GM12878 (cell line): Measurements from ENCODE around the gene SLC35G2. TPM values are rescaled to one million over a fixed set of nuclear protein-coding genes. Genes with fewer than 3 reads are reported as not detected.

Experiments
- ATAC-seq: fragments of 200-7000 bp; cut with Tn5 transposase; 3 replicates; pipeline ENCODE4 v1.9.1; 2020; ENCODE audit warnings: mild to moderate bottlenecking, moderate library complexity
- BruUV-seq: library from RNA; stranded (reverse); fragments of 400-500 nt; replicated peaks from 2 replicates; lab custom pipeline; 2021; lab: Mats Ljungman, UMichigan
- CTCF ChIA-PET: fragments of 300-600 bp; sonication (Branson Sonifier 250); formaldehyde crosslinking; extraction: SDS; loops from one replicate; lab custom pipeline; 2021; ENCODE audit warnings: inconsistent platforms; lab: Yijun Ruan, JAX
- POLR2A ChIA-PET: fragments of 350-600 bp; formaldehyde crosslinking; extraction: SDS; loops from one replicate; lab custom pipeline; 2021; ENCODE audit warnings: inconsistent platforms; lab: Charles Lee
- RAD21 ChIA-PET: fragments of 300-600 bp; sonication (Branson Sonifier 250); formaldehyde crosslinking; loops from one replicate; lab custom pipeline; 2023; ENCODE audit warnings: antibody characterized with exemption; ENCODE audit not compliant: unreplicated experiment; lab: Charles Lee
- SMC1A ChIA-PET: fragments of 300-600 bp; sonication (Branson Sonifier 250); formaldehyde crosslinking; loops from one replicate; lab custom pipeline; 2023; ENCODE audit not compliant: unreplicated experiment, uncharacterized antibody; lab: Charles Lee
- DNase-seq: peaks from one replicate; pipeline ENCODE4 v3.0.0-alpha.2; 2011; ENCODE audit warnings: low read depth, low spot score
- FAIRE-seq: peaks from 3 replicates; lab custom pipeline; 2011; peaks lifted over from hg19 to GRCh38; lab: Jason Lieb, UNC
- H2AFZ ChIP-seq: 2 replicates; pipeline ENCODE4 v1.6.0; 2011; ENCODE audit warnings: low read depth, low read length, control low read depth; ENCODE audit not compliant: control insufficient read depth
- H3K27ac ChIP-seq: 2 replicates; pipeline ENCODE4 v1.5.1; 2011; ENCODE audit warnings: control low read depth; ENCODE audit not compliant: control insufficient read depth, insufficient read depth
- H3K27me3 ChIP-seq, 2 experiments: replicated peaks in 1 of 2; 2 replicates each; pipeline versions ENCODE4 v1.6.0 to v1.6.1; 2011; ENCODE audit warnings: low read length in 1 of 2; ENCODE audit not compliant: control insufficient read depth in 2 of 2, insufficient read depth in 2 of 2
- H3K36me3 ChIP-seq, 2 experiments: 2 replicates each; pipeline ENCODE4 v1.5.1; 2011; ENCODE audit warnings: low read length in 1 of 2; ENCODE audit not compliant: control insufficient read depth in 2 of 2, insufficient read depth in 2 of 2
- H3K4me1 ChIP-seq: 2 replicates; pipeline ENCODE4 v1.6.1; 2011; ENCODE audit warnings: mild to moderate bottlenecking, low read length, moderate library complexity, mixed read lengths; ENCODE audit not compliant: control insufficient read depth, insufficient read depth
- H3K4me2 ChIP-seq: 2 replicates; pipeline ENCODE4 v1.6.0; 2011; ENCODE audit warnings: control low read depth; ENCODE audit not compliant: control insufficient read depth, insufficient read depth
- H3K4me3 ChIP-seq: fragments of 200-600 bp; sonication (generic); 2 replicates; pipeline ENCODE4 v1.5.1; 2016
- H3K79me2 ChIP-seq: 2 replicates; pipeline ENCODE4 v1.6.0; 2011; ENCODE audit warnings: low read length; ENCODE audit not compliant: control insufficient read depth, insufficient read depth
- H3K9ac ChIP-seq: 2 replicates; pipeline ENCODE4 v1.8.0; 2011; ENCODE audit warnings: low read length, control low read depth, mixed read lengths; ENCODE audit not compliant: control insufficient read depth, insufficient read depth
- H3K9me3 ChIP-seq: replicated peaks from 3 replicates; pipeline ENCODE4 v1.5.1; 2011; ENCODE audit warnings: mild to moderate bottlenecking, low read length; ENCODE audit not compliant: control insufficient read depth, insufficient read depth
- H4K20me1 ChIP-seq: 2 replicates; pipeline ENCODE4 v1.6.0; 2011; ENCODE audit not compliant: control insufficient read depth, insufficient read depth
- BCL11A ChIP-seq: IDR thresholded peaks from 2 replicates; pipeline ENCODE4 v1.6.1; 2011; ENCODE audit warnings: low read depth, low read length
- BHLHE40 ChIP-seq, 2 experiments: fragments of 450-650 bp in 1 of 2; IDR thresholded peaks; 2 replicates each; pipeline ENCODE4 v1.6.1; 2011 to 2017; ENCODE audit warnings: low read depth in 2 of 2, borderline replicate concordance in 1 of 2, improper control_type of control experiment in 1 of 2, low read length in 1 of 2, mild to moderate bottlenecking in 1 of 2
- HDAC6 ChIP-seq: fragments of 200-600 bp; sonication (generic); IDR thresholded peaks from one replicate; pipeline ENCODE4 v1.8.0; 2017; ENCODE audit warnings: antibody characterized with exemption; ENCODE audit not compliant: unreplicated experiment
- HDGF ChIP-seq: fragments of 450-650 bp; IDR thresholded peaks from 2 replicates; pipeline ENCODE4 v1.6.1; 2016; ENCODE audit warnings: antibody characterized with exemption
- IKZF2 ChIP-seq, 2 experiments: fragments of 450-650 bp; IDR thresholded peaks; 2 replicates each; pipeline ENCODE4 v1.6.1; 2017; ENCODE audit warnings: mild to moderate bottlenecking in 2 of 2, moderate library complexity in 2 of 2
- MTA3 ChIP-seq: IDR thresholded peaks from 2 replicates; pipeline ENCODE4 v1.6.1; 2012; ENCODE audit warnings: low read length, inconsistent platforms, borderline replicate concordance
- MYB ChIP-seq: fragments of 150-350 bp; IDR thresholded peaks from 2 replicates; pipeline ENCODE4 v1.6.1; 2014; ENCODE audit warnings: mild to moderate bottlenecking, low read depth, low read length, borderline replicate concordance
- RB1 ChIP-seq: fragments of 450-650 bp; formaldehyde crosslinking; IDR thresholded peaks from 2 replicates; pipeline ENCODE4 v1.6.1; 2017; ENCODE audit warnings: mild to moderate bottlenecking, borderline replicate concordance
- SREBF1 ChIP-seq: IDR thresholded peaks from 2 replicates; pipeline ENCODE4 v1.6.1; 2012; ENCODE audit warnings: mild to moderate bottlenecking, low read length
- SUPT20H ChIP-seq: IDR thresholded peaks from 2 replicates; pipeline ENCODE4 v1.6.1; 2011; ENCODE audit warnings: low read depth, mild to moderate bottlenecking, low read length, moderate library complexity, borderline replicate concordance; ENCODE audit not compliant: control insufficient read depth
- TARDBP ChIP-seq: IDR thresholded peaks from 2 replicates; pipeline ENCODE4 v1.6.1; 2016; ENCODE audit warnings: borderline replicate concordance
- ZBED1 ChIP-seq: IDR thresholded peaks from 2 replicates; pipeline ENCODE4 v1.6.1; 2016; ENCODE audit warnings: borderline replicate concordance
- WGBS: methylation state at CpG from one replicate; pipeline ENCODE4 v1.1.6; 2016; ENCODE audit warnings: low lambda C conversion rate; ENCODE audit not compliant: insufficient replicate concordance, insufficient coverage; ENCODE audit errors: missing lambda C conversion rate; 5-methylcytosine and 5-hydroxymethylcytosine counted together
- in situ Hi-C: fragments of 300-500 bp; cut with MboI; formaldehyde crosslinking; loops from 9 replicates; pipeline ENCODE4 v1.14.3; 2018; ENCODE audit warnings: mixed read lengths
- intact Hi-C: fragments of 100-400 bp; cut with micrococcal nuclease; formaldehyde crosslinking; loops from one replicate; pipeline ENCODE4 v1.14.2; 2022; ENCODE audit not compliant: unreplicated experiment
- polyA plus RNA-seq, 11 experiments: library from polyadenylated mRNA; depleted of rRNA in 4 of 11; unstranded in 6 of 11; stranded (reverse) in 5 of 11; fragments of >200 nt; fragmentation: Nextera tagmentation in 4 of 11; fragmentation: Illumina TruSeq in 1 of 11; extraction: Ambion mirVana in 4 of 11; extraction: Trizol in 1 of 11; gene quantifications; 1 replicate in 1 of 11; 2 replicates in 10 of 11; pipeline versions ENCODE4 v1.2.1 to v1.2.3, GENCODE V29; 2011 to 2016; ENCODE audit warnings: inconsistent platforms in 2 of 11, missing spikeins in 2 of 11, low read depth in 1 of 11
- total RNA-seq, 4 experiments: library from RNA; depleted of rRNA in 3 of 4; stranded (reverse); fragments of >200 nt in 3 of 4; fragmentation: Illumina TruSeq in 1 of 4; extraction: Trizol in 1 of 4; gene quantifications; 2 replicates each; pipeline versions ENCODE4 v1.2.1 to v1.2.3, GENCODE V29; 2013 to 2021
- TF ChIP-seq, protein P1 (sequence below), 3 experiments: IDR thresholded peaks in 2 of 3; conservative IDR thresholded peaks in 1 of 3; 2 replicates each; pipeline ENCODE4 v1.5.1; 2011; ENCODE audit warnings: low read depth in 3 of 3, low read length in 3 of 3, mild to moderate bottlenecking in 3 of 3, control low read depth in 2 of 3, moderate library complexity in 2 of 3, inconsistent platforms in 1 of 3, mixed read lengths in 1 of 3; ENCODE audit not compliant: control insufficient read depth in 2 of 3, insufficient read depth in 1 of 3; ENCODE audit errors: extremely low read depth in 1 of 3
- TF ChIP-seq, protein P2 (sequence below): fragments of 450-650 bp; IDR thresholded peaks from 2 replicates; pipeline ENCODE4 v1.6.1; 2017; ENCODE audit warnings: borderline replicate concordance
- TF ChIP-seq, protein P3 (sequence below): IDR thresholded peaks from 2 replicates; pipeline ENCODE4 v1.6.1; 2012; ENCODE audit warnings: low read depth, low read length, improper control_type of control experiment
- TF ChIP-seq, protein P4 (sequence below): fragments of 450-650 bp; formaldehyde crosslinking; IDR thresholded peaks from 2 replicates; pipeline ENCODE4 v1.4.0; 2022; ENCODE audit warnings: mild to moderate bottlenecking, moderate library complexity

The SLC35G2 gene
- total and polyA plus RNA-seq, 10 of the 15 experiments (the other 5 are each of a cell fraction or from before 2014, with no cell fraction given), result 0.11 to 1.9 (median 0.27) TPM

DNA sequence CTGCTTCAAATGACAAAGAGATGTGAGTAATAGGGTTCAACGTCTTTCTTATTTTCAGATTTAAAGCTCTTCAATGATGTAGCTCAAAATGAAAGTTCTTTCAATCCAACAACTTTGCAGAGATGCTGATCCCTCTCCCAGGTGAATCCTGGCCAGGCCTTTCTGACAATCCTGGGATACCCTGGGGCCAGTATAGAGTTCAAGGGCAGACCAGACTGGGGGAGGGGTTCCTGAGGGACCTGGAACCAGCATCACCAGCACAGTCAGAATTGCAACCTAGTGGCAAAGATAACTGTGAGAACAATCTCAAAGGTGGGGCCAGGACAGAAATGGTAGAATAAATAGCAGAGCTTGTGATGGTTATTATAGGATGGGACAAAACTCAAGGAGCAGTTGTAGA, 23.4 kb downstream of the SLC35G2 start:
- FAIRE-seq (no peak), DNase-seq (no peak), ATAC-seq (no peak)
- RAD21 ChIA-PET, result no interaction called here
- in situ Hi-C loops, result no loop called here
- SMC1A ChIA-PET, result interaction anchor here (0.7 to 1.2 kb wide), 2 partner anchors 14 to 18 kb away, joined by 3 to 4 read pairs; no protein-coding TSS in a partner anchor
- no peaks in the 10 kb centered on the region for H3K27me3 ChIP-seq
- CTCF ChIA-PET, result no interaction called here
- intact Hi-C loops, result no loop called here
- no peak for TF ChIP-seq BCL11A
- TF ChIP-seq MTA3, result no peak
- TF ChIP-seq TARDBP, result no peak
- TF ChIP-seq, protein P1, sequence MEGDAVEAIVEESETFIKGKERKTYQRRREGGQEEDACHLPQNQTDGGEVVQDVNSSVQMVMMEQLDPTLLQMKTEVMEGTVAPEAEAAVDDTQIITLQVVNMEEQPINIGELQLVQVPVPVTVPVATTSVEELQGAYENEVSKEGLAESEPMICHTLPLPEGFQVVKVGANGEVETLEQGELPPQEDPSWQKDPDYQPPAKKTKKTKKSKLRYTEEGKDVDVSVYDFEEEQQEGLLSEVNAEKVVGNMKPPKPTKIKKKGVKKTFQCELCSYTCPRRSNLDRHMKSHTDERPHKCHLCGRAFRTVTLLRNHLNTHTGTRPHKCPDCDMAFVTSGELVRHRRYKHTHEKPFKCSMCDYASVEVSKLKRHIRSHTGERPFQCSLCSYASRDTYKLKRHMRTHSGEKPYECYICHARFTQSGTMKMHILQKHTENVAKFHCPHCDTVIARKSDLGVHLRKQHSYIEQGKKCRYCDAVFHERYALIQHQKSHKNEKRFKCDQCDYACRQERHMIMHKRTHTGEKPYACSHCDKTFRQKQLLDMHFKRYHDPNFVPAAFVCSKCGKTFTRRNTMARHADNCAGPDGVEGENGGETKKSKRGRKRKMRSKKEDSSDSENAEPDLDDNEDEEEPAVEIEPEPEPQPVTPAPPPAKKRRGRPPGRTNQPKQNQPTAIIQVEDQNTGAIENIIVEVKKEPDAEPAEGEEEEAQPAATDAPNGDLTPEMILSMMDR (IDR thresholded peaks at IDR 0.05 in 2 of 3, conservative IDR thresholded peaks at IDR 0.05 in 1 of 3; ENCODE audit: control insufficient read depth in 2 of 3, extremely low read depth in 1 of 3, insufficient read depth in 1 of 3, low read depth in 3 of 3, low read length in 3 of 3), result no peak
- TF ChIP-seq MYB, result no peak
- no peak for TF ChIP-seq SUPT20H
- TF ChIP-seq, protein P2, sequence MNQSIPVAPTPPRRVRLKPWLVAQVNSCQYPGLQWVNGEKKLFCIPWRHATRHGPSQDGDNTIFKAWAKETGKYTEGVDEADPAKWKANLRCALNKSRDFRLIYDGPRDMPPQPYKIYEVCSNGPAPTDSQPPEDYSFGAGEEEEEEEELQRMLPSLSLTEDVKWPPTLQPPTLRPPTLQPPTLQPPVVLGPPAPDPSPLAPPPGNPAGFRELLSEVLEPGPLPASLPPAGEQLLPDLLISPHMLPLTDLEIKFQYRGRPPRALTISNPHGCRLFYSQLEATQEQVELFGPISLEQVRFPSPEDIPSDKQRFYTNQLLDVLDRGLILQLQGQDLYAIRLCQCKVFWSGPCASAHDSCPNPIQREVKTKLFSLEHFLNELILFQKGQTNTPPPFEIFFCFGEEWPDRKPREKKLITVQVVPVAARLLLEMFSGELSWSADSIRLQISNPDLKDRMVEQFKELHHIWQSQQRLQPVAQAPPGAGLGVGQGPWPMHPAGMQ, result no peak
- no peak for TF ChIP-seq IKZF2 (IDR thresholded peaks at IDR 0.05)
- TF ChIP-seq RB1, result no peak
- no peak for TF ChIP-seq BHLHE40 (IDR thresholded peaks at IDR 0.05; ENCODE audit: borderline replicate concordance in 1 of 2, low read depth in 2 of 2, low read length in 1 of 2)
- no peak for TF ChIP-seq ZBED1
- no peak for TF ChIP-seq SREBF1
- TF ChIP-seq, protein P3, sequence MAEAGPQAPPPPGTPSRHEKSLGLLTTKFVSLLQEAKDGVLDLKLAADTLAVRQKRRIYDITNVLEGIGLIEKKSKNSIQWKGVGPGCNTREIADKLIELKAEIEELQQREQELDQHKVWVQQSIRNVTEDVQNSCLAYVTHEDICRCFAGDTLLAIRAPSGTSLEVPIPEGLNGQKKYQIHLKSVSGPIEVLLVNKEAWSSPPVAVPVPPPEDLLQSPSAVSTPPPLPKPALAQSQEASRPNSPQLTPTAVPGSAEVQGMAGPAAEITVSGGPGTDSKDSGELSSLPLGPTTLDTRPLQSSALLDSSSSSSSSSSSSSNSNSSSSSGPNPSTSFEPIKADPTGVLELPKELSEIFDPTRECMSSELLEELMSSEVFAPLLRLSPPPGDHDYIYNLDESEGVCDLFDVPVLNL, result no peak
- TF ChIP-seq HDGF, result no peak
- TF ChIP-seq, protein P4, sequence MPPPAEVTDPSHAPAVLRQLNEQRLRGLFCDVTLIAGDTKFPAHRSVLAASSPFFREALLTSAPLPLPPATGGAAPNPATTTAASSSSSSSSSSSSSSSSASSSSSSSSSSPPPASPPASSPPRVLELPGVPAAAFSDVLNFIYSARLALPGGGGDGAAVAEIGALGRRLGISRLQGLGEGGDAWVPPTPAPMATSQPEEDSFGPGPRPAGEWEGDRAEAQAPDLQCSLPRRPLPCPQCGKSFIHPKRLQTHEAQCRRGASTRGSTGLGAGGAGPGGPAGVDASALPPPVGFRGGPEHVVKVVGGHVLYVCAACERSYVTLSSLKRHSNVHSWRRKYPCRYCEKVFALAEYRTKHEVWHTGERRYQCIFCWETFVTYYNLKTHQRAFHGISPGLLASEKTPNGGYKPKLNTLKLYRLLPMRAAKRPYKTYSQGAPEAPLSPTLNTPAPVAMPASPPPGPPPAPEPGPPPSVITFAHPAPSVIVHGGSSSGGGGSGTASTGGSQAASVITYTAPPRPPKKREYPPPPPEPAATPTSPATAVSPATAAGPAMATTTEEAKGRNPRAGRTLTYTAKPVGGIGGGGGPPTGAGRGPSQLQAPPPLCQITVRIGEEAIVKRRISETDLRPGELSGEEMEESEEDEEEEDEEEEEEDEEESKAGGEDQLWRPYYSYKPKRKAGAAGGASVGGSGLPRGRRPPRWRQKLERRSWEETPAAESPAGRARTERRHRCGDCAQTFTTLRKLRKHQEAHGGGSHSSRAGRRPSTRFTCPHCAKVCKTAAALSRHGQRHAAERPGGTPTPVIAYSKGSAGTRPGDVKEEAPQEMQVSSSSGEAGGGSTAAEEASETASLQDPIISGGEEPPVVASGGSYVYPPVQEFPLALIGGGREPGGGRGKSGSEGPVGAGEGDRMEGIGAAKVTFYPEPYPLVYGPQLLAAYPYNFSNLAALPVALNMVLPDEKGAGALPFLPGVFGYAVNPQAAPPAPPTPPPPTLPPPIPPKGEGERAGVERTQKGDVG, result no peak
- no peak for TF ChIP-seq HDAC6
- POLR2A ChIA-PET, result no interaction called here
- 100% methylated on average over 1 of the region's 1 CpG for WGBS
- no peaks in the 10 kb centered on the region for H3K4me1 ChIP-seq
- H2AFZ ChIP-seq, result no peak overlapping the region
- no peak overlapping the region for H3K9ac ChIP-seq
- H4K20me1 ChIP-seq, result no peaks in the 10 kb centered on the region
- no peaks in the 10 kb centered on the region for H3K79me2 ChIP-seq
- no peak overlapping the region for H3K4me2 ChIP-seq
- no peak overlapping the region for H3K27ac ChIP-seq
- no TSS peak for BruUV-seq
- no peaks in the 10 kb centered on the region for H3K9me3 ChIP-seq
- H3K4me3 ChIP-seq, result no peak overlapping the region
- H3K36me3 ChIP-seq, result no peaks in the 10 kb centered on the region; a peak in 1 of 4 replicates
